Measurements from ENCODE around the gene ERMARD.

Gene ERMARD

GRCh38 chr6:169714178-169714577 lies 37.2 kb upstream of the ERMARD start:
- Histone ChIP-seq H3K9me2 (replicated peaks; ENCODE audit: insufficient read depth, low read length) (no peaks in the 10 kb centered on the region), H3K9me3 (replicated peaks; ENCODE audit: insufficient read depth, low read length) (no peaks in the 10 kb centered on the region), H4K20me1 (ENCODE audit: insufficient read depth, low read length) (no peaks in the 10 kb centered on the region), H3K27ac (ENCODE audit: low read length) (no peak overlapping the region), H3K4me3 (ENCODE audit: low read length) (no peak overlapping the region), H2AFZ (ENCODE audit: low read length) (no peak overlapping the region), H3K9ac (ENCODE audit: low read length) (no peak overlapping the region), H3K79me2 (ENCODE audit: low read length) (peaks cover 8% of the 10 kb centered on the region), H3K4me1 (ENCODE audit: low read length) (no peaks in the 10 kb centered on the region), H3K27me3 (replicated peaks; ENCODE audit: insufficient read depth, low read length) (no peaks in the 10 kb centered on the region), H3K36me3 (replicated peaks; ENCODE audit: insufficient read depth, low read length) (no peaks in the 10 kb centered on the region), H3F3A (ENCODE audit: insufficient read depth, low read length) (no peaks in the 10 kb centered on the region), H3K4me2 (ENCODE audit: low read depth, low read length) (no peak overlapping the region)
- TF ChIP-seq EZH2 (optimal IDR thresholded peaks at IDR 0.05; ENCODE audit: low read depth, low read length) = no peak
- TF ChIP-seq EZH2phosphoT487 (IDR thresholded peaks at IDR 0.05; ENCODE audit: low read length) = no peak
- TF ChIP-seq CTCF (IDR thresholded peaks at IDR 0.05; ENCODE audit: low read length) = no peak
- no peak for DNase-seq

GRCh38 chr6:169714595-169714994 lies 36.8 kb upstream of the ERMARD start:
- no peaks in the 10 kb centered on the region for H4K20me1 ChIP-seq (ENCODE audit: insufficient read depth, low read length)
- H3K9me2 ChIP-seq (replicated peaks; ENCODE audit: insufficient read depth, low read length) = no peaks in the 10 kb centered on the region
- H3K9me3 ChIP-seq (replicated peaks; ENCODE audit: insufficient read depth, low read length) = no peaks in the 10 kb centered on the region
- no peaks in the 10 kb centered on the region for H3K27me3 ChIP-seq (replicated peaks; ENCODE audit: insufficient read depth, low read length)
- no peak for DNase-seq
- no peak overlapping the region for H3K27ac ChIP-seq (ENCODE audit: low read length)
- no peaks in the 10 kb centered on the region for H3K4me1 ChIP-seq (ENCODE audit: low read length)
- H2AFZ ChIP-seq (ENCODE audit: low read length) = no peak overlapping the region
- H3K4me3 ChIP-seq (ENCODE audit: low read length) = no peak overlapping the region
- peaks cover 12% of the 10 kb centered on the region for H3K79me2 ChIP-seq (ENCODE audit: low read length)
- no peaks in the 10 kb centered on the region for H3F3A ChIP-seq (ENCODE audit: insufficient read depth, low read length)
- TF ChIP-seq CTCF (IDR thresholded peaks at IDR 0.05; ENCODE audit: low read length) = no peak
- no peak for TF ChIP-seq EZH2 (optimal IDR thresholded peaks at IDR 0.05; ENCODE audit: low read depth, low read length)
- TF ChIP-seq EZH2phosphoT487 (IDR thresholded peaks at IDR 0.05; ENCODE audit: low read length) = no peak
- no peaks in the 10 kb centered on the region for H3K36me3 ChIP-seq (replicated peaks; ENCODE audit: insufficient read depth, low read length)
- H3K4me2 ChIP-seq (ENCODE audit: low read depth, low read length) = no peak overlapping the region
- no peak overlapping the region for H3K9ac ChIP-seq (ENCODE audit: low read length)

GRCh38 chr6:169719117-169719516 lies 32.3 kb upstream of the ERMARD start:
- Histone ChIP-seq H3K4me1 (ENCODE audit: low read length) (no peaks in the 10 kb centered on the region), H4K20me1 (ENCODE audit: insufficient read depth, low read length) (no peaks in the 10 kb centered on the region), H3K36me3 (replicated peaks; ENCODE audit: insufficient read depth, low read length) (no peaks in the 10 kb centered on the region), H2AFZ (ENCODE audit: low read length) (no peak overlapping the region), H3K9ac (ENCODE audit: low read length) (no peak overlapping the region), H3K27me3 (replicated peaks; ENCODE audit: insufficient read depth, low read length) (no peaks in the 10 kb centered on the region), H3K4me3 (ENCODE audit: low read length) (no peak overlapping the region), H3K79me2 (ENCODE audit: low read length) (peaks cover 45% of the 10 kb centered on the region), H3K4me2 (ENCODE audit: low read depth, low read length) (no peak overlapping the region), H3K9me2 (replicated peaks; ENCODE audit: insufficient read depth, low read length) (no peaks in the 10 kb centered on the region), H3K9me3 (replicated peaks; ENCODE audit: insufficient read depth, low read length) (no peaks in the 10 kb centered on the region), H3K27ac (ENCODE audit: low read length) (no peak overlapping the region), H3F3A (ENCODE audit: insufficient read depth, low read length) (0 out of 2 replicates have a peak, but pooled peaks cover 6% of the 10 kb centered on the region)
- DNase-seq = no peak
- TF ChIP-seq EZH2 (optimal IDR thresholded peaks at IDR 0.05; ENCODE audit: low read depth, low read length) (no peak), CTCF (IDR thresholded peaks at IDR 0.05; ENCODE audit: low read length) (no peak), EZH2phosphoT487 (IDR thresholded peaks at IDR 0.05; ENCODE audit: low read length) (no peak)

All from MM.1S (cell line).